Heart right ventricle (tissue), 16 donors: ENCODE data around the gene ABI1. TPM values are rescaled to one million over a fixed set of nuclear protein-coding genes. Genes with fewer than 3 reads are reported as not detected.

Experiments used
- ATAC-seq, 8 donors: fragments of 200-7000 bp; cut with Tn5 transposase; one replicate each; pipeline ENCODE4 v1.9.1; 2020; ENCODE audit warnings: mild to moderate bottlenecking in 8 of 8, moderate library complexity in 8 of 8, moderate number of reproducible peaks in 1 of 8
- DNase-seq, 2 donors: peaks; one replicate each; pipeline ENCODE4 v3.0.0-alpha.2; 2020
- H3K27ac ChIP-seq, 10 donors: fragments of 200-600 bp; sonication (generic) in 2 of 10; one replicate each; pipeline versions ENCODE4 v1.5.0 to v1.8.0; 2020 to 2022; ENCODE audit warnings: mild to moderate bottlenecking in 3 of 10
- H3K27me3 ChIP-seq, 7 donors: fragments of 200-600 bp; one replicate each; pipeline ENCODE4 v1.8.0; 2021 to 2022; ENCODE audit warnings: mild to moderate bottlenecking in 2 of 7
- H3K36me3 ChIP-seq, 9 donors: fragments of 200-600 bp; sonication (generic) in 1 of 9; one replicate each; pipeline versions ENCODE4 v1.5.0 to v1.8.0; 2020 to 2022; ENCODE audit warnings: mild to moderate bottlenecking in 2 of 9
- H3K4me1 ChIP-seq, 9 donors: fragments of 200-600 bp; sonication (generic) in 1 of 9; one replicate each; pipeline versions ENCODE4 v1.5.0 to v1.8.0; 2020 to 2022; ENCODE audit warnings: mild to moderate bottlenecking in 4 of 9
- H3K4me3 ChIP-seq, 10 donors: fragments of 200-600 bp; sonication (generic) in 2 of 10; one replicate each; pipeline versions ENCODE4 v1.5.0 to v1.8.0; 2020 to 2022; ENCODE audit warnings: mild to moderate bottlenecking in 7 of 10, moderate library complexity in 2 of 10
- H3K9me3 ChIP-seq, 11 donors: fragments of 200-600 bp in 10 of 11; sonication (generic) in 2 of 11; one replicate each; pipeline versions ENCODE4 v1.5.0 to v1.8.0; 2013 to 2022; ENCODE audit warnings: mild to moderate bottlenecking in 2 of 11, control low read depth in 1 of 11, moderate library complexity in 1 of 11
- CTCF ChIP-seq, 9 donors: fragments of 200-600 bp; sonication (generic) in 2 of 9; IDR thresholded peaks; one replicate each; pipeline versions ENCODE4 v1.5.0 to v1.8.0; 2021 to 2022; ENCODE audit warnings: antibody characterized with exemption in 9 of 9, mild to moderate bottlenecking in 5 of 9, moderate library complexity in 1 of 9
- WGBS, 2 donors: extraction: QIAGEN DNeasy Blood & Tissue Kit; methylation state at CpG; one replicate each; pipeline ENCODE4 v1.1.7; 2013; ENCODE audit warnings: inconsistent platforms in 1 of 2; 5-methylcytosine and 5-hydroxymethylcytosine counted together
- intact Hi-C, 10 donors: fragments of 100-400 bp; cut with DNase I; formaldehyde crosslinking; loops; one replicate each; pipeline versions ENCODE4 v1.11.1 to v1.14.2; 2022
- polyA plus RNA-seq, 2 donors: library from polyadenylated mRNA; stranded (reverse); fragments of 200-250 nt; gene quantifications; one replicate each; pipeline ENCODE4 v1.2.3, GENCODE V29; 2013
- total RNA-seq, 10 donors: library from RNA; stranded (reverse); fragmentation: NEBNext Ultra II Directional in 3 of 10; extraction: Animal tissue kit (Norgen Biotek cat#: 25700) in 3 of 10; gene quantifications; one replicate each; pipeline versions ENCODE4 v1.2.1 to v1.2.4, GENCODE V29; 2021 to 2023
- donor health status: Arrhythmogenic right ventricular cardiomyopathy.
- donor health status: ischemic (EF 13 %, LVEDD 7.1; RV severe dilation, severe dysfunction).
- donor health status: healthy with polysubstance abuse.
- donor health status: DM: no; HTN: yes; CAD: no.
- donor health status: DM: no; HTN: no; CAD: no.
- donor health status: ischemic (EF 25% LVEDD 6.9; RV normal size, moderate dysfunction).
- donor health status: ischemic (EF 25% LVEDD 5.7; RV mildly dilated, moderate dysfunction).
- donor health status: healthy.
- donor health status: DM: yes; HTN: yes; CAD: no.
- donor health status: Ischemic cardiomyopathy.
- donor health status: ischemic (EF 35%, LVEDD 5.7; RV mildly dilated, moderate dysfunction).
- donor health status: nonischemic (EF 11% LVEDD 7.7; RV severe dilation, severe dysfunction).
- donor health status: DM: yes; HTN: yes; CAD: no.
- donor health status: PGD.
- donor health status: ischemic (EF 29% LVEDD 5.4; RV normal size, mild dysfunction).
- donor health status: nonischemic (EF 23%, LVEDD 6.1; RV moderate dilation, normal function).

ABI1 gene
- total and polyA plus RNA-seq, 12 donors, result 14.6 to 39.3 (median 27.6) TPM

GRCh38 chr10:26787362-26787761 is 73.4 kb downstream of the ABI1 start:
- Histone ChIP-seq H3K36me3 (no peaks in the 10 kb centered on the region), H3K4me3 (no peak overlapping the region), H3K27ac (no peak overlapping the region), H3K27me3 (no peaks in the 10 kb centered on the region), H3K4me1 (peaks cover 0 to 16% (median 5%) of the 10 kb centered on the region in 9 donors), H3K9me3 (peaks cover 0 to 3% (median 0%) of the 10 kb centered on the region in 11 donors)
- no peak for DNase-seq
- no peak for ATAC-seq
- intact Hi-C loops, result no loop called here
- no peak for TF ChIP-seq CTCF (IDR thresholded peaks at IDR 0.05)
- 97 to 98% methylated on average over 3 of the region's 3 CpGs for WGBS, 2 donors

GRCh38 chr10:26781797-26782196 is 79.0 kb downstream of the ABI1 start:
- intact Hi-C loops, result no loop called here
- no peak overlapping the region for H3K4me3 ChIP-seq
- H3K9me3 ChIP-seq, result peaks cover 0 to 7% (median 0%) of the 10 kb centered on the region in 11 donors
- H3K4me1 ChIP-seq, result peaks cover 4 to 30% (median 26%) of the 10 kb centered on the region in 9 donors
- no peaks in the 10 kb centered on the region for H3K27me3 ChIP-seq
- no peak overlapping the region for H3K27ac ChIP-seq
- no peak for TF ChIP-seq CTCF (IDR thresholded peaks at IDR 0.05)
- H3K36me3 ChIP-seq, result peaks cover 0 to under 1% (median 0%) of the 10 kb centered on the region in 9 donors
- 64 to 78% methylated on average over 2 of the region's 2 CpGs for WGBS, 2 donors
- no peak for DNase-seq
- ATAC-seq, result peak in 1 of 8 donors; percentile 10

GRCh38 chr10:26780793-26781601 is 79.8 kb downstream of the ABI1 start:
- Histone ChIP-seq H3K4me1 (peaks cover 4 to 30% (median 26%) of the 10 kb centered on the region in 9 donors), H3K27me3 (no peaks in the 10 kb centered on the region), H3K9me3 (peaks cover 0 to 7% (median 0%) of the 10 kb centered on the region in 11 donors), H3K36me3 (peaks cover 0 to 3% (median 0%) of the 10 kb centered on the region in 9 donors), H3K4me3 (no peak overlapping the region), H3K27ac (no peak overlapping the region)
- DNase-seq, result no peak
- TF ChIP-seq CTCF (IDR thresholded peaks at IDR 0.05), result no peak
- ATAC-seq, result peak in 3 of 8 donors; percentile 27 to 53 (median 36)
- intact Hi-C loops, result no loop called here
- 71 to 79% methylated on average over 4 of the region's 4 CpGs for WGBS, 2 donors

GRCh38 chr10:26780106-26780792 is 80.5 kb downstream of the ABI1 start:
- DNase-seq (no peak), ATAC-seq (no peak)
- no peaks in the 10 kb centered on the region for H3K27me3 ChIP-seq
- H3K4me1 ChIP-seq, result peaks cover 4 to 30% (median 26%) of the 10 kb centered on the region in 9 donors
- TF ChIP-seq CTCF (IDR thresholded peaks at IDR 0.05), result no peak
- intact Hi-C loops, result no loop called here
- peaks cover 0 to 7% (median 0%) of the 10 kb centered on the region in 11 donors for H3K9me3 ChIP-seq
- WGBS, 2 donors, result 96 to 97% methylated on average over 8 of the region's 8 CpGs
- H3K27ac ChIP-seq, result no peak overlapping the region
- H3K36me3 ChIP-seq, result peaks cover 0 to 3% (median 0%) of the 10 kb centered on the region in 9 donors
- H3K4me3 ChIP-seq, result no peak overlapping the region
